ENCODE results near the gene SMIM32. TPM values are rescaled to one million over a fixed set of nuclear protein-coding genes. Genes with fewer than 3 reads are reported as not detected.

The SMIM32 gene
- total RNA-seq, 6 experiments from 2014 or later: 0.25 to 1.1 TPM; not detected in 4

- WGBS (ENCODE audit: insufficient coverage, low coverage, low lambda C conversion rate, missing lambda C conversion rate): 69% methylated on average over 5 of the region's 5 CpGs
- Histone ChIP-seq H3K36me3 (no peaks in the 10 kb centered on the region), H3K9me3 (no peaks in the 10 kb centered on the region), H3K27me3 (no peaks in the 10 kb centered on the region), H3K4me3 (no peak overlapping the region), H3K27ac (no peak overlapping the region), H3K4me1 (no peaks in the 10 kb centered on the region)
- no peak for TF ChIP-seq POLR2A (IDR thresholded peaks at IDR 0.05)
- intact Hi-C loops (cut with DNase I): no loop called here
- DNase-seq (no peak), ATAC-seq (no peak)
Observed at GRCh38 chr5:136206361-136206760, 13.4 kb upstream of the SMIM32 start.

- Histone ChIP-seq H3K4me1 (no peaks in the 10 kb centered on the region), H3K27ac (no peak overlapping the region), H3K4me3 (no peak overlapping the region), H3K27me3 (no peaks in the 10 kb centered on the region), H3K9me3 (no peaks in the 10 kb centered on the region), H3K36me3 (no peaks in the 10 kb centered on the region)
- intact Hi-C loops (cut with DNase I): no loop called here
- WGBS (ENCODE audit: insufficient coverage, low coverage, low lambda C conversion rate, missing lambda C conversion rate): no CpG with 5 or more reads among the region's 4 CpGs
- TF ChIP-seq POLR2A (IDR thresholded peaks at IDR 0.05) (no peak), CTCF (IDR thresholded peaks at IDR 0.05) (no peak)
- ATAC-seq (no peak), DNase-seq (no peak)
Observed at GRCh38 chr5:136205941-136206340, 13.0 kb upstream of the SMIM32 start.

- TF ChIP-seq CTCF (IDR thresholded peaks at IDR 0.05): no peak
- no peak for TF ChIP-seq POLR2A (IDR thresholded peaks at IDR 0.05)
- no peaks in the 10 kb centered on the region for H3K4me1 ChIP-seq
- intact Hi-C loops (cut with DNase I): no loop called here
- H3K9me3 ChIP-seq: no peaks in the 10 kb centered on the region
- H3K27me3 ChIP-seq: no peaks in the 10 kb centered on the region
- no peak overlapping the region for H3K4me3 ChIP-seq
- no peak overlapping the region for H3K27ac ChIP-seq
- no peak for ATAC-seq
- H3K36me3 ChIP-seq: no peaks in the 10 kb centered on the region
- WGBS (ENCODE audit: insufficient coverage, low coverage, low lambda C conversion rate, missing lambda C conversion rate): 79% methylated on average over 6 of the region's 8 CpGs
- DNase-seq: no peak
Observed at GRCh38 chr5:136205061-136205702, 12.2 kb upstream of the SMIM32 start.

- no peak for ATAC-seq
- WGBS (ENCODE audit: insufficient coverage, low coverage, low lambda C conversion rate, missing lambda C conversion rate): 91% methylated on average over 6 of the region's 6 CpGs
Observed at GRCh38 chr5:136203303-136203922, 10.5 kb upstream of the SMIM32 start.

More at GRCh38 chr5:136203303-136203922, 10.5 kb upstream of the SMIM32 start:
- no peaks in the 10 kb centered on the region for H3K4me1 ChIP-seq
- no peak overlapping the region for H3K27ac ChIP-seq
- intact Hi-C loops (cut with DNase I): no loop called here
- H3K36me3 ChIP-seq: no peaks in the 10 kb centered on the region
- no peak for TF ChIP-seq POLR2A (IDR thresholded peaks at IDR 0.05)
- no peak for TF ChIP-seq CTCF (IDR thresholded peaks at IDR 0.05)
- DNase-seq: no peak
- no peak overlapping the region for H3K4me3 ChIP-seq
- no peaks in the 10 kb centered on the region for H3K9me3 ChIP-seq
- no peaks in the 10 kb centered on the region for H3K27me3 ChIP-seq

All from right lobe of liver (tissue), 6 donors.